ENCODE results near the gene SNX11. TPM values are rescaled to one million over a fixed set of nuclear protein-coding genes. Genes with fewer than 3 reads are reported as not detected.

Gene SNX11
- total RNA-seq, 2 donors from 2014 or later: 13.3 to 14.7 TPM

DNA sequence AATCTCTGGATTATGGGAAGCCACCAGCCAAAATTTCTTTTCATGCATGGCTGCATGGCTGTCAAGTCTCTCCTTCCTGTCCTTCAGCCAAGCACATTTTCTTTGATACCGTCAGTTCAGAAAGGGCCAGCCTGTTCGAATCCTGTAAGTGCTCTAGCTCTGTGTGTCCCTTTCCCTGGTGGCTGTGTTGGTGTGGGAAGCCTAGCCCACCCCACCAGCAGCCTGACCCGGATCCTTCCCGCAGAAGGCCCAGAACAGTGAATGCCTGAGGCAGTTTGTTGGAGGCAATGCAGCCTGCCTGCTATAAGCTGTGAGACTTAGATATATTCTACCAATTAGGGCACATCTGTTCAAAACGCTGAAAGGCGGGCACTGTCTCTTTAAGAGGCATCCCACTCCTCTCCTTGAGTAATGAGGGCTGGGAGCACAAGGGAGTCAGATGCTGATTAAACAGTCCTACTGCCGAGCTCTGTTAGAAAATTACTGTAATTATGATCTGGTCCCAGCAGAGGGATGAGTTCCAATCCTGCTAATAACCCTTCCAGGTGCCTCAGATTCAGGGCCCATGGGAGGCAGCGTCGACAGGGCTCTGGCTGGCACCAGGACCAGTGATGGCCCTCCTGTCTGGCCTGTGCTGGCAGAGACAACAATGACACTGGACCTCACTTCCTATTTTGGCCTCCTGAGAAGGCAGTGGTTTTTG lies 18.4 kb downstream of the SNX11 start:
- intact Hi-C loops (cut with DNase I): no loop called here
- DNase-seq: no peak
- ATAC-seq: no peak

- ATAC-seq (no peak), DNase-seq (no peak)
- intact Hi-C loops (cut with DNase I): no loop called here
Measured at GRCh38 chr17:48126532-48126850, 18.9 kb downstream of the SNX11 start.

- DNase-seq: no peak
- ATAC-seq: no peak
- intact Hi-C loops (cut with DNase I): no loop called here
Measured at GRCh38 chr17:48127371-48128051, 19.9 kb downstream of the SNX11 start.

DNA sequence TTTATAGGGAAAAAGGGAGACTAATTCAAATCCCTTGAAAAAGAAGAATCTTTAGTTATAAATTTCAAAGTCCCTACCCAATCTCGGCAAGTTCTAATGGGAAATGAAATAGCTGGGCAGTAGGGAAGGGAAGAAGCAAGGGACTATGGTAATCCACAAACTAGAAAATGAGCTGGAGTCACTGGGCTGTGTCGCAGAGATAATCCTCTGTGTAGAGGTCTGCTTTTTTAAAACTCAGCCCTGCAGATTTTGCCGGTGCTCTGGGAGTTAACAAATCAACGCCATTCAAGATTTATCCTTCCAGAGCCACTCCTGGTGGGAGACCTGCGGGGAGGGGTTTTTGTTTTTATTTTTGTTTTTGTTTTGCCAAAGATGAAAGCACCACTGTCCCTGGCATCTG lies 20.8 kb downstream of the SNX11 start:
- no peak for DNase-seq
- intact Hi-C loops (cut with DNase I): no loop called here
- ATAC-seq: no peak

- intact Hi-C loops (cut with DNase I): loop anchor here (5.0 kb wide), 2 partner anchors 53 to 103 kb away; no protein-coding TSS in a partner anchor
- ATAC-seq: no peak
- DNase-seq: no peak
Measured at GRCh38 chr17:48129981-48130380, 22.4 kb downstream of the SNX11 start.

DNA sequence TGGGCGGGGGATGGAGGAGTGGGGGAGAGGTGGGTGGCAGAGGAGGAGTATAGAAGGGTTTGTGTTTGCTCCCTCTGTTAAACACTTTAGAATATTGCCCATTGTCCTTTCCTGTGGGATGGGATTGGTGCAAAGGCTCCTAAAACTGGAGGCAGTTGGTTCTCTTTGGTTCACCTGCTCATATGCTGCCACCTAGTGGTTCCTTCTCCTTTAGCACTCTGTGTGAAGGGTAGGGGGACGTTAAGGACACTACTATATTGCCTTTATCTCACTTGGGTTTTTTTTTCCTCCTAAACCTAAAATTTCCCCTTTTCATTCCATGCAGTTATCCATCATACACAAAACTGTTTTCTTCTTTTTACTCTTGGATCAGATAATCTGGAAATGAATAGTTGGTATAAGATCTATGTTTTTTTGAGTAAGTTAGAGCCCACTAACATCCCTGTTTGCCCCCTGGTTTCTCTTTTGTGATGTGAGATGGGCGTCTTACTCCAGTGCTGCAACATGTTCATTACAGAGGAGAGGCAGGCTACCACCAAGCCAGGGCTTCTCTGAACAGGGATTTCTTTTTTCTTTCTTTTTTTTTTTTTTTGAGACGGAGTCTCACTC lies 23.8 kb downstream of the SNX11 start:
- intact Hi-C loops (cut with DNase I): loop anchor here (1.0 to 5.0 kb wide), 3 partner anchors 54 to 106 kb away; no protein-coding TSS in a partner anchor
- DNase-seq: peak; percentile 32
- ATAC-seq: peak; percentile 82 to 90

DNA sequence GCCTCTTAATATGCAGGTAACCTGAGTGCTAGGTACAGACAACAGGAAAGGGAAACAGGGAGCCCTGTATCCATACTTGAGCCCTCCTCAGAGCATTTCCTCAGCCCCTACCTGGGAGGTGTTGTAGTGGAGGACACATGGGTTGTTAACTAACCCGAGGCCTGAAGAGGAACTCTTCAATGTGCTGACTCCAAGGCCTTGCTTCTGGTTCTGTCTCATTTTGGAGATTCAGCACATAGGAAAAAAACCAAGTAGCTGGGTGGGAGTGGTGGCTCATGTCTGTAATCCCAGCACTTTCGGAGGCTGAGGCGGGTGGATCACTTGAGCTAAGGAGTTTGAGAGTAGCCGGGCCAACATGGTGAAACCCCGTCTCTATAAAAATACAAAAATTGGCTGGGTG lies 24.8 kb downstream of the SNX11 start:
- ATAC-seq: peak; percentile 15 to 55
- no peak for DNase-seq
- intact Hi-C loops (cut with DNase I): loop anchor here (5.0 kb wide), 2 partner anchors 55 to 105 kb away; no protein-coding TSS in a partner anchor

GRCh38 chr17:48134912-48135480 lies 27.4 kb downstream of the SNX11 start:
- ATAC-seq (no peak), DNase-seq (no peak)
- intact Hi-C loops (cut with DNase I): loop anchor here (5.0 kb wide), 2 partner anchors 58 to 108 kb away; no protein-coding TSS in a partner anchor

DNA sequence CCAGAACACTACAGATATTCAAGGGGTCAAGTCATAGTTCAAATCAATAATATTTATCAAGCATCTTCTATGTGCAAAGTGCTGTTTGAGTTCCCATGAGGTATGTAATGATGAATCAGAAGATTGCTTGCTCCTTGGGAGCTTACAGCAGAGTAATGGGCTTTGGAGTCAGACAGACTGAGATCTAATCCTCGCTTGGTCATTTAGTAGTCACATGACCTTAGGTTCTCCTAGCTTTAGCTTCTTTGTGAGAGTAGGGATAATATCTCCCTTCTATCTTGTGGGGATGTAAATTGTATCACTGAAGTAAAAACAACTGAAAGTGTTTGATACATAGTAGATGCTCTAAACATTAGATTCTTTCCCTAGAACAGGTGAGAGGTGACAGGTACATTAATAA lies 30.1 kb downstream of the SNX11 start:
- ATAC-seq (no peak), DNase-seq (no peak)
- intact Hi-C loops (cut with DNase I): no loop called here

GRCh38 chr17:48139944-48140343 lies 32.4 kb downstream of the SNX11 start:
- intact Hi-C loops (cut with DNase I): no loop called here
- DNase-seq (no peak), ATAC-seq (peak in 1 of 2 donors; percentile 34)

DNA sequence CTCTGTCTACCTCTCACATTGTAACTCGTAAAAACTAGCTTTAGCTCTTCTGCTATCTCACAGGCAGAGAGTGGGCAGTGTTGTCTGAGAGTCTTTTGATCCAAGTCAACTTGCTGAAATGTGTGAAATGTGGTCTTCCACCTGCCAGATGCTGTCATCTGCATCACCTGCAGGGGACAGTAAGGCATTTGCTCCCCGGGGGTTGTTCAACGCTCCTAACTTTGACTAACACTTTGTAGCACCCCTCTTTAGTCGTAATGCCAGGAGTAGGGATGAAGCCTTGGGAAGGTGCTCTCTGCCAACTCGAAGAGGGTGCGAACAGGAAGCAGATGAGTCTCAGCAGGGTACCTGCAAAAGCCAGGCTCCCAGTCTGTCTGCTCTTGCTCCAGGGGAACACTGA lies 36.1 kb downstream of the SNX11 start:
- DNase-seq (no peak), ATAC-seq (no peak)
- intact Hi-C loops (cut with DNase I): no loop called here

DNA sequence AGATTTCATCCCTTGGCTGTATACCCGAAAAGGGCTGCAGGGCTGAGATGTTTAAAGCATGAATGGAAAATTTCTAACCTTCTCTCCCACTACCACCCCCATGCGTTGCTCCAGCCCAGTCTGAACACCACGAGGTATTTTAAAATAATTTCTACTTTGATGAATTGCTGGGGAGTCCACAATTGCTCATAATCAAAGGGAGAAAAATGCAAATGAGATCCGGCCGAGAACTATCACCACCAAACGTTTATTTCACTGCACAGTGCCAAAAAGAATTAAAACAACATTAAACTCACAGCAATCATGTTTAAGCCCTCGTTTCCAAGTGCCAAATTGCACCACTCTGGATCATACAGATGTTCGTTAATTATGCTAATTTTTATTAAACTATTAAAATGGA lies 36.7 kb downstream of the SNX11 start:
- DNase-seq (no peak), ATAC-seq (no peak)
- intact Hi-C loops (cut with DNase I): no loop called here

- ATAC-seq (no peak), DNase-seq (no peak)
- intact Hi-C loops (cut with DNase I): no loop called here
Measured at GRCh38 chr17:48144976-48145798, 37.6 kb downstream of the SNX11 start.

DNA sequence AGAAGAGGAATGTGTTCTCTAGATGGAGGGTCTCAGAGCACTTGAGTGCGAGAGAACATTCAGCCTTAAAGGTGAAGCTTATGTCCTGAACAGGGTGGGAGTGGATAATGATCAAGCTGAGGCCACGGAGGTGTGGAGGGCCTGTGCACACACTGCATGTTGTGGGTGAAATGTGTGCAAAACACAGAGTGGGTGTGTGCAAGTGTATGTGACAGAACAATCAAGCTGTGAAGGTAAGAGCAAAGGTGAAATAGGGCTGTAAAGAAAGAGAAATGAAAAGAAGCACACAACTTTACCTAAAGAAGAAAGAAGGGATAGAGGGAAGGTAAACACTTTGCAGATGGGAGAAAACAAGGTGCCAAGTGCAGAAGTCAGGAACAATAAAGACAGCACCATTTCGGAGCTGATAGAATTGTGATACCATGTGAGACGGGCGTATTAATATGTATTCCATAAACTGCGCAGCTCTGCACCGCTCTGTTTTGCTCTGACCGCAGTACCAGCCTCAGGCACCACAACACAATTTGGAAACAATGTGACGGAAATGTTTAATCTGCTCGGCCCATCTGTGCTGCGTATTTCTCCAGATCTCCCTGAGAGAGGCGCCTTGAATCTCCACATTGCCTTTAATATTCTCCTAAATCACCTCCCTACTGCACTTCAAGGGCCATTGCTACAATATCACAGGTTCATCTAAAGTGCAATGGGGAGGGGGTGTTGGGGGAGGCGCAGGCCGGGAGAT lies 40.6 kb downstream of the SNX11 start:
- no peak for DNase-seq
- no peak for ATAC-seq
- intact Hi-C loops (cut with DNase I): no loop called here

DNA sequence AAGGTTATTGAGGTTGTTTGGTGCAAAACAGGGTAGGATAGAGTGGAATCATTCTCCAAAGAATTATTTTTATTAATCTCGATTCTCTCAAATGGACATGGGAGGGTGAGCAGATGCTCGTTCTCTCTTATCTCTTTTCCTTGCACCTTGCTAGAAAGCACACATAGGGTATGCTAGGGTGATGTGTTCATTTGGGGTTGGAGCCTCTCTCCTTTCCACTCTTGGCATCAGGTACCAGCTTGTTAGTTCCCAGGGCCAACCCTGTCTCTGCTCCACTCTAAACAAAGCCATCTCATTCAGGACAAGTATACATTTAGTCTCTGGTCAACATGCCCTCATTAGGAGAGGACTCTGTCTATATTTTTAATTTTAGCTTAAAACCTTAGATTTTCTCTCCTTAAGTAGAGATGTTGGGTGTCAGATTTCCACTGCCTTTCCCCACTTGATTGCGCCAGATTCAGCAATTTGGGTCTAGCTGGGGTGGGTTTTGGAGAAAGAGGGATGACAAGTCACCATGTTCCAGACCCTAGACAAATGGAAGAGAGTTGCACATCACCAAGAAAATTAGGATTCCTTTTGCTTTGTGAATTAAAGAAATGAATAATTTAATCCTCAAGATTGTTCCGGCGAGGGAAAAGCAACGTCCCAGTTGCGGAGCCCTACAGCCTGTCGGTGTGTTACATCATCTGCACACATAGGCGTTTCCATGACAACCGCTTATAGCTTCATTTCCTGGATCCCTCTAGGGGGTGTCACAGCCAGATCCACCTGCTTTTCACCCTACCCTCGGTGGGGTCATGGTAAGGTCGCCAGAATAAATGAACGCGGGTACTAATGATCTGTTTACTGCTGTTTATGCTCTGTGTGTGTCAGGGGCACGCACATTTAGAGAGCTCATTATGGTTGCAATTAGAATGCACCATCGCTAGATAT lies 41.6 kb downstream of the SNX11 start:
- intact Hi-C loops (cut with DNase I): no loop called here
- ATAC-seq: no peak

DNA sequence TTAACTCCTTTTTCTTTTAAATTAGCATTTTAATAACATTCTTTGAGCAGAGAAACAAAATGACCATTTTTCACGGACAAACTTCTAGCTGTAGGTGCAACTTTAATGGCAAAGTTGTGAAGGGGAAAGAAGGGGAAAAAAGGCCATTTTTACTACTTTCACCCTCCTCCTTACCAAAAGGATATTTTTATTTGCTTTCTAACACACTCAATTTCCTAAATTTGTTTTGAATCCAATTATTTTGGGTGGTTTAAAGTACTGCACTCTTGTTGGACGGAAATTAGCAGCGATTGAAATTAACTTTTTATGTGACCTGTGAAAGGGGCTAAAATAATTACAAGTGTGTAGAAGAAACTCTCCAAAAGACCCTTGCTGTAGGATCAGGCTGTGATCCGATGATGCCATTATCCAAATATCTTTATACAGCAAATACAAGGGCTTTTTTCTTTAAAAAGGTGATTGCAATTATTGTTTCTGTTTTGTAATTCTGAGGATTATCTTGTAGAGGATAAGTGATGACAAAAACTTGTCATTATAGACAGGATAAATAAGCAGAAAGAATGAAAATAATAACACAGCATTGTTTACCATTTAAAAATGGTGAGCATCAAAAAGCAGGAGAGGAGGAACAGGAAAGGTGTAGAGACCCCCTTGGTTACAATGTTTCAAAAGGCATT lies 42.4 kb downstream of the SNX11 start:
- no peak for ATAC-seq
- intact Hi-C loops (cut with DNase I): no loop called here
- no peak for DNase-seq

More for the DNA sequence above, 41.6 kb downstream of the SNX11 start:
- no peak for DNase-seq

DNA sequence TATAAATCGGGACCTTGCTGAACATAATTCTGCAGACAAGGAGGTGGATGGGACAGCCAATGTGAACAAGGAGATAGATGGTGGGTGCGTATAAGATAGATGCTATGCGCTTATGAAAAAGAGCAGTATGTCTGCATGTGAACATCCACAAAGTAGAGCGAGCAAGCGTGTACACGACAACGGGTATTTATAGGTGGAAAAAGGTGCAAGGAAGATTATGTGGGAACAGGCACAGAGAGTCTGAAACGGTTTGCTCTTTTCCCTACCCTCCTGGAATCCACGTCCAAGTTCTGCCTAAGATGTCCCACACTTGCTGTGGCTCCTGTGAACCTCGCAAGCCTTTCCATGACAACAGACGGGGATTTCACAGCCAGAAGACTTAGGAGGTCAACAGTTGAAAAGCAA lies 43.0 kb downstream of the SNX11 start:
- intact Hi-C loops (cut with DNase I): no loop called here
- DNase-seq (no peak), ATAC-seq (no peak)
